NB4 (cell line): ENCODE results near the gene CCR7.

ENCODE experiments used
- DNase-seq: peaks from one replicate; pipeline ENCODE4 v3.0.0; 2010; ENCODE audit warnings: low read depth
- H3K4me3 ChIP-seq: one replicate; pipeline ENCODE4 v1.5.1; 2011; ENCODE audit warnings: mild to moderate bottlenecking, low read depth, low read length, moderate library complexity
- MYC ChIP-seq: IDR thresholded peaks from 2 replicates; pipeline ENCODE4 v1.6.1; 2011; ENCODE audit warnings: low read depth, low read length
- POLR2A ChIP-seq: IDR thresholded peaks from 2 replicates; pipeline ENCODE4 v1.6.1; 2011; ENCODE audit warnings: mild to moderate bottlenecking; ENCODE audit not compliant: insufficient read length; ENCODE audit errors: extremely low read depth
- TF ChIP-seq, protein P1 (sequence below): IDR thresholded peaks from 2 replicates; pipeline ENCODE4 v1.6.1; 2011; ENCODE audit warnings: low read depth, low read length
- TF ChIP-seq, protein P2 (sequence below): IDR thresholded peaks from one replicate; pipeline ENCODE4 v1.5.1; 2012; ENCODE audit warnings: low read depth, low read length

The CCR7 gene

GRCh38 chr17:40611840-40612474, 46.7 kb upstream of the CCR7 start:
- TF ChIP-seq MYC (no peak), POLR2A (no peak)
- TF ChIP-seq, protein P1, sequence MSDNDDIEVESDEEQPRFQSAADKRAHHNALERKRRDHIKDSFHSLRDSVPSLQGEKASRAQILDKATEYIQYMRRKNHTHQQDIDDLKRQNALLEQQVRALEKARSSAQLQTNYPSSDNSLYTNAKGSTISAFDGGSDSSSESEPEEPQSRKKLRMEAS, result no peak
- TF ChIP-seq, protein P2, sequence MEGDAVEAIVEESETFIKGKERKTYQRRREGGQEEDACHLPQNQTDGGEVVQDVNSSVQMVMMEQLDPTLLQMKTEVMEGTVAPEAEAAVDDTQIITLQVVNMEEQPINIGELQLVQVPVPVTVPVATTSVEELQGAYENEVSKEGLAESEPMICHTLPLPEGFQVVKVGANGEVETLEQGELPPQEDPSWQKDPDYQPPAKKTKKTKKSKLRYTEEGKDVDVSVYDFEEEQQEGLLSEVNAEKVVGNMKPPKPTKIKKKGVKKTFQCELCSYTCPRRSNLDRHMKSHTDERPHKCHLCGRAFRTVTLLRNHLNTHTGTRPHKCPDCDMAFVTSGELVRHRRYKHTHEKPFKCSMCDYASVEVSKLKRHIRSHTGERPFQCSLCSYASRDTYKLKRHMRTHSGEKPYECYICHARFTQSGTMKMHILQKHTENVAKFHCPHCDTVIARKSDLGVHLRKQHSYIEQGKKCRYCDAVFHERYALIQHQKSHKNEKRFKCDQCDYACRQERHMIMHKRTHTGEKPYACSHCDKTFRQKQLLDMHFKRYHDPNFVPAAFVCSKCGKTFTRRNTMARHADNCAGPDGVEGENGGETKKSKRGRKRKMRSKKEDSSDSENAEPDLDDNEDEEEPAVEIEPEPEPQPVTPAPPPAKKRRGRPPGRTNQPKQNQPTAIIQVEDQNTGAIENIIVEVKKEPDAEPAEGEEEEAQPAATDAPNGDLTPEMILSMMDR, result no peak
- no peak for DNase-seq

GRCh38 chr17:40610359-40610758, 45.1 kb upstream of the CCR7 start:
- TF ChIP-seq MYC (no peak), POLR2A (no peak)
- TF ChIP-seq, protein P2, result no peak
- TF ChIP-seq, protein P1, result no peak
- no peak for DNase-seq
- H3K4me3 ChIP-seq, result no peak overlapping the region

More at GRCh38 chr17:40611840-40612474, 46.7 kb upstream of the CCR7 start:
- H3K4me3 ChIP-seq, result no peak overlapping the region

DNA sequence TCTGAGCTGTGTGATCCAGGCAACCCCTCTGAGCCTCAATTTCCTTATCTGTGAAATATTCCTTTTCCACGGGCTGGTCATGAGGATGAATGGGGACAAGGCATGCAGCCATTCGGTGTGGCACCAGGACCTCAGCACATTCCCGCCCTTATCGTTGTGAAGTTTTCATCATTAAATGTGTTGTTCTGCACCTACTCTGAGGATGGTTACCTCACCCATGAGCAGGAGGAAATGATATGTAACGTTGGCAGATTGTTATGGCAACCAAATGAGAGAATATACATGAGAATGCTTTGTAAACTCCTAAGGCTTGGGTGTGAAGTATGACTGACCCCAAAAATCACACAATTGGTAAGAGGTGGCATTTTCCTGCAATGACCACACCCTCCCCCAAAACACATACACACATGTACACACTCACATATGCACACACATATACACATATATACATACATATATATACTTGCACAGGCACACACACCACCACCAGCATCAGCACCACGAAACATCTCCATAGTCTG, 42.8 kb upstream of the CCR7 start:
- no peak overlapping the region for H3K4me3 ChIP-seq
- TF ChIP-seq, protein P2, result no peak
- TF ChIP-seq, protein P1, result no peak
- TF ChIP-seq POLR2A (no peak), MYC (no peak)
- DNase-seq, result no peak

GRCh38 chr17:40607641-40608040, 42.4 kb upstream of the CCR7 start:
- H3K4me3 ChIP-seq, result no peak overlapping the region
- DNase-seq, result no peak
- TF ChIP-seq POLR2A (no peak), MYC (no peak)
- TF ChIP-seq, protein P2, result no peak
- TF ChIP-seq, protein P1, result no peak

DNA sequence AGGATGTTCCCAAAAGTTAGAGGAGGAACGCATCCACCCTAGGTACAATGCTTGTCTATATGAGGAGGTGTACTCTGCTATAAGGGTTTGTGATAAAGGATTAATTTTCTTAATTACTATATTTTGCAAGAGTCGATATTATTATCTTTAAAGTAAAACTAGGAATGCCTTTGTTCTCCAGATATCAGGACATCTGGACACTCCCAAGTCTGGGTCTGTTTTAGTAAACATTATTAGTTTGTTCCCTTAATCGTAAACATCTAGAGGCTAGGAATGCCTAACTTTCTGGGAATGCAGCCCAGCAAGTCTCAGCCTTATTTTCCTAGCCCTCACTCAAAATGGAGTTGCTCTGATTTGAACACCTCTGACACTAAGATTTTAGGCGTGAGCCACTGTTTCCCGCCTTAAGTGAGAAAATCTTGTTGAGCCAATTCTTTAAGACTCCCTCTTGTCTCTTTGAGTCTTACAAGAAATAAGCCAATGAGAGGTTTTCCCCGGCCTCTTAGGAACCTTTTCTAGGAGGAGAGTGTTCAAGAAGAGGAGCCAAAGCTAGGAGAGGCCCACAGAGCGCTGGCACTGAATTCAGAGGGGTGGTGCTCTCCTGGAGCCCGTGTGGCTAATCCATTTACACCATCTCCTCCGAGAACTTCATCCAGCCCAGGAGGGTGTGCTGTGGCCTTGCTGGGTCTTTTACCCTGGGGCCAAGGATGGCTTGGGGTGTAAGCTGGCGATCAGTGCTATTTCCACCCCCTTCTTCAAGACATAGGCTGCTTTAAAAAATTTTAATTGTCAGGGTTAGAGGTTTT, 41.5 kb upstream of the CCR7 start:
- DNase-seq, result no peak
- H3K4me3 ChIP-seq, result no peak overlapping the region
- TF ChIP-seq, protein P2, result no peak
- TF ChIP-seq, protein P1, result no peak
- TF ChIP-seq POLR2A, result no peak
- no peak for TF ChIP-seq MYC
